NCI-H82 treated with DMSO at 0.1 percent for 48 hours (cell line): Measurements from ENCODE around the gene CCIN.

Experiments
- DNase-seq: peaks from one replicate; lab custom pipeline; 2025; ENCODE audit not compliant: unreplicated experiment; lab: John Stamatoyannopoulos, UW

Gene CCIN

DNA sequence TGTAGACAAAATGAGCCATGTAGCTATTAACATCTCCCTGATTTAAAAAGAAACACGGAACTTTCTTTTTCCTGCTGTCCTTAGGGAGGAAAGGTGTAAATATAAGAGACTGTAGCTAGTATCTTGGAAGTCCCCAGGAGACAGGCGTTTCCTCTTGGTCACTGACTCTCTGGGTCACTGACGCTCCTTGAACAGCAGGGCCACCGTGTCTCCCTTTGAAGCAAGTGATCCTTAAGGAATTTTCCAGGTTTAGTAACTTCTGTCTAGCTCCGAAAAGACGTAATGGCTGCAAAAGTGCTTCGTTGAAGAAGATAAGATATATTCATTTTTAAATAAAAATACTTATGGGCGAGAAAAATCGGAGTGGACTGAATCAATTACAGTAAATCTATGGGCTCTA lies 20.8 kb downstream of the CCIN start:
- no peak for DNase-seq

GRCh38 chr9:36190388-36191289 lies 21.5 kb downstream of the CCIN start, which contains the start of gene CLTA:
Gene CLTA (plus strand): TSS chr9:36190921. CDS start chr9:36191057, 136 bp downstream.
- DNase-seq = peak; percentile 97

DNA sequence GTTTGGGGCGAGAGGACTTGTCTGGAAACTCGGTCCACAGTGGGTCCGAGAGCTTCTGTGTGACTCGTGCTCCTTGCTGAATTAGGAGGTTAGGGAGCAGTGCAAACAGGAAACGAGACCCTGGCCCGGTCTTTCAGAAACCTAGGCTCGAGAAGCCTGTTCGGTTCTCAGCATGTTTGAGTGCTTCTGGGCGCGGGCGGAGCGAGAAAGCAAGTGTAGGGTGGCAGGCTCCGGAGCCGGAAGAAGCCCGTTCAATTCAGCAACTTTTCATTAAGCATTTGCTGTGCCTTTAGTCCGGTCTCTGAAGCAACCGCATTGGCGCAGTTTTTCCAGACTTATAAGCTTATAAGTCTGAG lies 22.1 kb downstream of the CCIN start:
- no peak for DNase-seq

- DNase-seq = no peak
Measured at GRCh38 chr9:36191686-36192085, 22.5 kb downstream of the CCIN start.

DNA sequence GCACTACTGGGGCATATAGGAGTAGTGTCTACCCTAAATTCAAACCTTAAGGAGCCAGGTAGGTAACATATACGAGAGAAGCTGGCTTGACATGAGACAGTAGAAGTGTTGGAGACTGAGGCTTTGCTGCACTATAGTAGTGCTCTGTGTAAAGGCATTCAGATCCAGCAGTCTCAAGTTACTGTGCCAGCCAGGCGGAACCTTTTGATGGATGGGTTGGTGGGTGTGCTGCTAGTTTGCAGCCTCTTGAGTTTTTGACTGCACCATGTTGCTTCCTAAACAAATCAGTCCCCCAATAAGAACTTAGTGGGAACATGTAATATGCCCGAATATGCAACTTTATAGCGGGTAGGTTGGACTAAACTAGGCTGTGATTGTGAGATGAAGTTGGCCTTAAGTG lies 23.0 kb downstream of the CCIN start:
- DNase-seq = no peak

DNA sequence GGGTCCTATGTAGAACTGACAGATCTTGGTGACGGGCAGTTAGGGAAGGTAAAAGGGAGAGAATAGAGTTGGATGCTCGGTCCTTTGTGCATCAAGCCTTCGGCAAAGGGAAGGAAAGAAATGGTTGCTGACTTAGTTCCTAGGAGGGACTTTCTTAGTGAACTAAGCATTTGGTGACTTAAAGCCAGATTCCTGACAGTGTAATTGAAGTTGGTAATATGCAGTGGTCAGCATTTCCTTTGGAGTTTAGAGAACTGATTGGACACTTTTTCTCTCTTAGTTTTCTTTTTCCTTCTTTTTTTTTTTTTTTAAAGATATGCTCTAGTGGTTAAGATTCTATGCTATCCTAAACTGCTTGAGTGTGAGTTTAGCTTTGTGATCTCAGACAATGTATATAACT lies 23.8 kb downstream of the CCIN start:
- DNase-seq = no peak

- DNase-seq = no peak
Measured at GRCh38 chr9:36194326-36195000, 25.3 kb downstream of the CCIN start.

GRCh38 chr9:36204906-36205547 lies 35.8 kb downstream of the CCIN start:
- no peak for DNase-seq

GRCh38 chr9:36207016-36207415 lies 37.8 kb downstream of the CCIN start:
- DNase-seq = no peak

DNA sequence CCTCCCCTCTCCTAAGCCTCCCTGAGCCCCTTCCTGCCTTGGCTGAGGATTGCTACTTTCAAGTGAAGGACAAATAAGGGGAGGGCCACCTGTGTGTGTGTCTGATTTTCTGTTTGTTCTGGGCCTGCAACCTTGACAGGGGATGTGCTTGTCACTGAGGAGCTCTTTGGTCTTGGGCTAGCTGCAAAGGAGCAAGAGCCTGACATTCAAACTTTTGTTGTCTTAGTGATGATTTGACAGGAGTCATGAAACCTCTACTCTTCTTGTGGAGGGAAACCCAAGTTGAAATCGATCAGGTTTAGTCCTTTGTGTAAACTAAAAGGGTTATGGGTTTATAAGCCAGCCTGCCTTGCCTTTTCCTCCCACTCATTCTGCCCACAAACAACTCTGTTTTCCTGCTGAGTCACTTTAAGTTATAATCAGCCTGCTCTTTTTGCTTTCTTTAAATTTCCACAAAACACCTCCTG lies 38.4 kb downstream of the CCIN start:
- DNase-seq = no peak

DNA sequence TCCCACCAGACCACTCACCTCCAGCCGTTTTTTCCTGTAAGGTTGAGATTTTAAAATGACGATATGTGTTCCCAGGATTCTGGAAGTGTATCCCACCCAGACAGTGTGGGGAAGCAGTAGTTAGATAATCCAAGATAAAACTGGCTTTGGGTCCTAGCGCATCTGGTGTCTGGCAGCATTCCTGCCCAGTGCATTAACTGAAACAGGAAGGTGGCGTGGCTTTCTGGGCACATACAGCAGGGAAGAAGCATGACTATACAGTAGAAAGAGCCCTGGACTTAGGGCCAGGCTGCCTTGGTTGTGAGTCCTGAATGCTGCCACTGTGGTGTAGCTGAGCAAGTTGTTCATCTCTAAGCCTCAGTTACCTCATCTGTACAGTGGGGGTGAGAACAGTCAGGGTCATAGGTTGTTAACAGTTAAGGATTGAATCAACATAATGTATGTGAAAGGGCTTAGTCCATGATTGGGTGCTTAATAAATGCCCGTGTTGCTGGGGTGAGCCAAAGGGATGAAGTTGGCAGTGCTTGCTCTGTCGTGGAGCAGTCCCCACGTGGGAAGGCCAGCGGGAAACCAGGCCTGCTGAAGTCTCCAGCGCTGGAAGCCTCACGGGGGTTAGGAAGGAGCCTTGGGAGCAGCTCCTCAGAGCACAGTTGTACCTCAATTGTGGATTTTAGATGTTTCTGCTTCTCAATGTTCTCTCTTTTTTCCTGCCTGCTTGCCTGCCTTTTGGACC lies 39.5 kb downstream of the CCIN start:
- DNase-seq = peak; percentile 12

GRCh38 chr9:36210722-36211121 lies 41.5 kb downstream of the CCIN start:
- no peak for DNase-seq

DNA sequence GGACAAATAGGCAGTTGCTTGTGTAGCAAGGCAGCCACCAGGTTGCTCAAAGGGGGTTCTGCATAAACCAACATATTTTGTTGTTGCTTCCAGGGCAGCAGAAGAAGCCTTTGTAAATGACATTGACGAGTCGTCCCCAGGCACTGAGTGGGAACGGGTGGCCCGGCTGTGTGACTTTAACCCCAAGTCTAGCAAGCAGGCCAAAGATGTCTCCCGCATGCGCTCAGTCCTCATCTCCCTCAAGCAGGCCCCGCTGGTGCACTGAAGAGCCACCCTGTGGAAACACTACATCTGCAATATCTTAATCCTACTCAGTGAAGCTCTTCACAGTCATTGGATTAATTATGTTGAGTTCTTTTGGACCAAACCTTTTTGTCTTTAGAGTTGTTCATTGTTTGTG lies 42.3 kb downstream of the CCIN start:
- peak; percentile 6 for DNase-seq

DNA sequence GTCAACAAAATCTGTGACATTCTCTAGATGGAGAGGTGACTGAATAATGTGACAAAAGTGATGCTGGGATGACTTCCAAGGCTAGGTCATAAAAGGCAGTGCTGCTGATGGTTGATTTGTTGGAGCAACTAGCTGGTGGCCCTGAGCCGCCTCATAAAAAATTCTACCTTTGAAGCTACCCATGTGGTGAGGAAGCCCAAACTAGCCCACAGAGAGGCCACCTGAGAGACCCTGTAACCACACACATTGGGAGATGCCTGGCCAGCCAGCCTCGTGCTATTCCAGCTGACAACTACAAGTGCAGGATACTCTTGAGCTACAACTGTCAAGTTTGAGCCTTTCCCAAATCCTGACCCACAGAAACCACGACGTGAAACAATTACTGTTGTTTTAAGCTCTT lies 44.2 kb downstream of the CCIN start:
- no peak for DNase-seq

DNA sequence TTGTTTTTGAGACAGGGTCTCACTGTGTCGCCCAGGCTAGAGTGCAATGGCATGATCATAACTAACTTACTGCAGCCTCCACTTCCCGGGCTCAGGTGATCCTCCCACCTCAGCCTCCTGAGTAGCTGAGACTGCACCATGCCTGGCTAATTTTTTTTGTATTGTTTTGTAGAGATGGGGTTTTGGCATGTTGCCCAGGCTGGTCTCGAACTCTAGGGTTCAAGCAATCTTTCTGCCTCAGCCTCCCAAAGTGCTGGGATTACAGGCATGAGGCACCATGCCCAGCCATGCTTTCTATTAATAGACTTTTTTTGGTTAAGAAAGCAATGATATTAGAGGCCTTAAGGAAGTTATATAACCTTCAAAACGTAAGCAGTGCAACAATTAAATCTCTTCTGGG lies 44.8 kb downstream of the CCIN start:
- DNase-seq = no peak

- peak; percentile 45 for DNase-seq
Measured at GRCh38 chr9:36214571-36214970, 45.4 kb downstream of the CCIN start.

DNA sequence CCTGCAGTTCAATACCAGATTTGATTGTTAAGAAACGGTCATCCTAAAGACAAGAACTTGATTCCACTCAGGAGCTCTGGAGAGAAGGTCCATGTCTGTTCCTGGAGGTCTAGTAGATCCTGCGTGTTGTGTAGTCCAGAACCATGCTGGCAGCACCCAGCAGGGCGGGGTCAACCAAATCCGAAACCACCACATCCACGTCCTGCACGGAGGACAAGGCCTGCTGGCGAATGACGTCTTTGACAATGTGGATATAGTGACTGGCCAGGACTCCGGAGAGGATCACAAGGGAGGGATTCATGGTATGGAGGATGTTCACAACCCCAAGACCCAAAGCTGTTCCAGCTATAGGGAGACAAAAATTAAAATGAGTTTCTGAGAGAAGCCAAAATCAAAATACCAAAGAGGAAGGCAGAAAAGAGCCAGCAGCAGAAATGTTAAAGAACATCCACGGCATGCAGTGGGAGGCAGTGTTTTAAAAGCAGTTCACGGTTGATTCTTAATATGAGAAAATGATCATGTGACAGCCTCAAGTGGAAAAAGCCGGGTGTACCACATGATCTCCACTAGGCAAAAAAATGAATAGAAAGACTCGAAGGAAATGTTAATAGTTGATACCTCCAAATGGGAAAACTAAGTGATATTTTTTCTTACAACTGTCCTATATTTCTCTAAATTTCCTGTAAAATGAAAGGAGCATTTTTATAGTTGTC lies 48.2 kb downstream of the CCIN start:
- DNase-seq = no peak

GRCh38 chr9:36218011-36218410 lies 48.8 kb downstream of the CCIN start:
- no peak for DNase-seq

DNA sequence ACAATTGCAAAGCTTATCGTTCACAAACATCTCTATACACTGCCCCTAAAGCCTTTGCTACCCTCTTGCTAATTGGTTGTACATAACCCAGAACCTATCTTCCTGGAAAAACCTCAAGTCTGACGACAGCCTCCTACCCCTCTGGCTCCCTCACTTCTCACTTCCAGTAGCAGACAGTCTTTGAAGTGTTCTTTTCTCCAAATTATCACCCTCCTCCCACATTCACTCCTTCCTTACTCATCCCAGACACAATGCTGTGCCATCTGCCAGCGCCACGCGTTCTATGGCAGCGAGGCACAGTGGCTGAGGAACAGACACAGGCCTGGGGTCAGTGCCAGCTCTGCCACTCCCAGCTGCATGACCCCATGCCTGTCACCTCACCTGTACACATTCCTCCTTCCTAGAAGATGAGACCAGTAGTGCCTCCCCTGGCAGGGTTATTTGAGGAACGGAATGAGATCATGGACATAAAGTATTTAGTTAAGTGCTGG lies 49.3 kb downstream of the CCIN start:
- DNase-seq = no peak
